Fibroblast of pulmonary artery (primary cell): ENCODE measurements around the gene UST.

ENCODE experiments used
- DNase-seq: peaks from one replicate; pipeline ENCODE4 v3.0.0-alpha.2; 2010; ENCODE audit warnings: low read depth
- H3K4me3 ChIP-seq: replicated peaks from 2 replicates; pipeline ENCODE4 v1.5.1; 2011; ENCODE audit warnings: low read depth, mild to moderate bottlenecking, control low read depth, low read length, moderate library complexity
- TF ChIP-seq, protein P1 (sequence below): IDR thresholded peaks from 2 replicates; pipeline ENCODE4 v1.5.1; 2011; ENCODE audit warnings: mild to moderate bottlenecking, control low read depth, low read length, inconsistent platforms; ENCODE audit errors: missing control alignments

The UST gene

DNA sequence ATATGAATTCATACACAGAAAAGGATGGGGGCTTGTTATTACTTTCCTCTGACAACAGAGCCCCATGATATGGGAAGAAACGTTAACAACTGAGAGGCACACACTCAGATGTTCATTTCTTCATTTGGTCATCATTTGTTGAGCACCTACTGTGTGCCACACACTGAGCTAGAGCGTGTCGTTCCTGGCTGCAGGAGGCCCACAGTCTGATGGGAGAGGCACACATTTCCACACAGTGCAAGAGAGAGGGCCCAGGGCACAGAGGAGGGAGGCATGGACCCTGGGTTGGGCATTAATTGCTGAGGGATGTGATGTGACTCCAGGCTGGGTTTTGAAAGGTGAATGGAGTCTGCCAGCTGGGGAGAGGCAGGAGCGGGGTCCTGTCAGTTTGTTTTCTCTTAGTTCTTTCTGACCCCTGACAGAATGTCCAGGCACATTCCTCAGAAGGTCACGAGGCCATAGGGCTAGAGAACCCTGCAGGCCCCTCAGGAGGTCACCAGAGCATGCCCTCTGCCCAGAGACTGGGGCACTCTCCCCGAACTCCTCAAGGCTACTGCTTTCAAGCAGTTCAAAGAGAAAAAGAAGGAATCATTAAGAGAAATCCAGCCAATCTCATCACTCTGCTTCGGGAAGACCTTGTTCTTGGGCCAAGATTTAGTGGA, 216.2 kb downstream of the UST start:
- no peak overlapping the region for H3K4me3 ChIP-seq
- DNase-seq = no peak
- TF ChIP-seq, protein P1, sequence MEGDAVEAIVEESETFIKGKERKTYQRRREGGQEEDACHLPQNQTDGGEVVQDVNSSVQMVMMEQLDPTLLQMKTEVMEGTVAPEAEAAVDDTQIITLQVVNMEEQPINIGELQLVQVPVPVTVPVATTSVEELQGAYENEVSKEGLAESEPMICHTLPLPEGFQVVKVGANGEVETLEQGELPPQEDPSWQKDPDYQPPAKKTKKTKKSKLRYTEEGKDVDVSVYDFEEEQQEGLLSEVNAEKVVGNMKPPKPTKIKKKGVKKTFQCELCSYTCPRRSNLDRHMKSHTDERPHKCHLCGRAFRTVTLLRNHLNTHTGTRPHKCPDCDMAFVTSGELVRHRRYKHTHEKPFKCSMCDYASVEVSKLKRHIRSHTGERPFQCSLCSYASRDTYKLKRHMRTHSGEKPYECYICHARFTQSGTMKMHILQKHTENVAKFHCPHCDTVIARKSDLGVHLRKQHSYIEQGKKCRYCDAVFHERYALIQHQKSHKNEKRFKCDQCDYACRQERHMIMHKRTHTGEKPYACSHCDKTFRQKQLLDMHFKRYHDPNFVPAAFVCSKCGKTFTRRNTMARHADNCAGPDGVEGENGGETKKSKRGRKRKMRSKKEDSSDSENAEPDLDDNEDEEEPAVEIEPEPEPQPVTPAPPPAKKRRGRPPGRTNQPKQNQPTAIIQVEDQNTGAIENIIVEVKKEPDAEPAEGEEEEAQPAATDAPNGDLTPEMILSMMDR = no peak

DNA sequence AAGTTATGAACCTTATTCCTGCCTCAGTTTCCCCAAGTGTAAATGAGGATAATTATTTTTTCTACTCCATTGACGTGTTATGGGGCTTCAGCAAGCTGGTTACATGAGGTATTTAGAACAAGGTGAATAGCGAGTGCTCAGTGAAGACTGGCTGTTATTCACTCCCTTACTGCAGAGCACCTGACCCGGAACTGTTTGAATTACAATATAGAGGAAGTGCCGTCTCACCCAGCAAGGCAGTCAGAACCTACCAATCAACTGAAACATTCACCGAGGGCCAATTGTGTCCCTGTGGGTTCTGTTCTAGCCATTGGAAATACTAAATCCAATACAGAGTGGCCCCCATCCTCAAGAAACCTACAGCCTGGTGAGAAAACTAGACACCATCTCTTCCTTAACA, 216.9 kb downstream of the UST start:
- no peak overlapping the region for H3K4me3 ChIP-seq
- TF ChIP-seq, protein P1 = no peak
- DNase-seq = no peak

DNA sequence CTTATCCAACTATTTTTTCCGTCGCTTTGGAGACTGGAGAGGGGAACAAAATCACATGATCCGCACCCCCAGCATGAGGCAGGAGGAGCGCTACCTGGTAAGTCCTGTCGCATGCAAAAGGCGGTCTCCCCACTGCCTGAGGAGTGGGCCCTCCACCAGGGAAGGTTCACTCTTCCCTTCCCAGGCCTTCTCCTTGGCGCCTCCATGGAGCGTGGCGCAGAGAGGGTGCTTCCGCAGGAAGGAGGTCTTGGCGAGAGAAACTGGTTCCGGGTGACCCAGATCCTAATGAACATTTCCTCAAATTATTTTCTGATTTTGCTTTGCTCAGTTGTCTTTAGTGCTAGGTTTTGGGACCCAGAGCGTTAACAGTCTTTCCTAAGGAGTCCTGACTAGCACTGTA, 217.6 kb downstream of the UST start:
- no peak overlapping the region for H3K4me3 ChIP-seq

DNA sequence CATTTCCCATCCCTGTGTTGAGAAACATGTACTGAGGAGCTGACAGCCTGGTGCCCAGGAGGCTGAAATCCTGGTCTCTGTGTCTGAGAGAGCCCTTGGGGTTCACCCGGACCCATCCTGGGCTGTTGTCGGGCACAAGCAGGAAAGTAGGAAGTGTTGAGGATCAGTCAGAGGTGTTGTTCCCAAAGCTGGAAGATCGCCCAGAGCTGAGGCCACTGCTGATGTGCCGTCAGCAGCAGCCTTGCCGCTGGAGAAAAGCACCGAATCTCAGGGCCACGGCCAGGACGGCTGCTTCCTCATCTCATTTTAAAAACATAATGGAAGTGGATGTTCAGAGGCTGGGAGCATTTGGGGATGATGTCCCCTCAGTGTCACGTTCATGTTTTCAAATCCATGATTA, 218.5 kb downstream of the UST start:
- TF ChIP-seq, protein P1 = no peak
- H3K4me3 ChIP-seq = no peak overlapping the region

More for the DNA sequence above, 217.6 kb downstream of the UST start:
- no peak for DNase-seq
- TF ChIP-seq, protein P1 = no peak

DNA sequence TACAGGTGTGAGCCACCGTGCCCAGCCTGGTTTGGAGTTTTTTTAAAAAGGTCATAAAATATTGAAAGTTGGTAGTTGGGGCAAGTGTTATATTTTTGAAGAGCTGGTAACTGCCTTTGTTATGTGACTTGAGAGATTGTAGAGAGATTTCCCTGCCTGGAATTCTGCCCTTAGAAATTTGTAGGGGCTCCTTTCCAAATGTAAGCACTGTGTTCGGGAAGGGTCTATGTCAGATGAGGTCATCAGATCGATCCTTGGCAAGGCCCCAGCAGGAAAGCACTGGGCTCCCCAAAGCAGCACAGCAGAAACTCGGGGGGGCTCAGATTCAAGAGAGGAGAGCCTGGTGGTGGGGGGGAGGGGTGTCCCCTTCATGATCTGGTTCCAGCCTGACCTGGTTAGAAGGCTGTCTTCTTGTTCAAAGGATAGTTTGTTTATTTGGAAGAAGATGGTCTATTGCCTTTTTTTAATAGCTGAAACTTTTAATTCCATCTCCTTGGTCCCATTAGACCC, 220.2 kb downstream of the UST start:
- TF ChIP-seq, protein P1 = no peak
- no peak overlapping the region for H3K4me3 ChIP-seq
- no peak for DNase-seq

More for the DNA sequence above, 218.5 kb downstream of the UST start:
- DNase-seq = no peak

DNA sequence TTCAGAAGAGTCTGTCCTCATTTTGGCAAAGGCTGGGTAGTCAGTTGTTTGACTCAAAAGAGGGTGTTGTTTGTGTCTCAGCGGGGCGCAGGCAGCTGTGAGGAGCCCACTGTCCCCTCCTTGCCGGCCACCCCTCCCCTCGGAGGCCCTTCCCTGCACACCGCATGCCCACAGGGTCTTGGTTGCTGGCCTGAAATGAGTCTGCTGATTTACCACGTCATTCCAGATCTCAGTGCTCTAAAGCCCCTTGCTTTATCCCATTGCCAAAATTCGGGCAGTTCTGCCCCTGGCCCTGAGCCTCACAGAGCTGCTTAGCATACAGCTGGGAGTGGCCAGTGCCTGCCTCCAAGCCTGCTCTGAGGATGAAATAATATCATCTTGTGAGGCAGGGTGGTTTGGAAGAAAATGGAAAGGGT, 220.7 kb downstream of the UST start:
- TF ChIP-seq, protein P1 = no peak
- H3K4me3 ChIP-seq = no peak overlapping the region
- DNase-seq = no peak
